GM12891 (cell line): ENCODE results near the gene MYRF.

Experiments used
- PAX5 ChIP-seq: IDR thresholded peaks from 2 replicates; pipeline ENCODE4 v1.6.1; 2011; ENCODE audit warnings: low read length, moderate library complexity, mild to moderate bottlenecking; ENCODE audit not compliant: insufficient read depth, severe bottlenecking
- POLR2A ChIP-seq: IDR thresholded peaks from 2 replicates; pipeline ENCODE4 v1.6.1; 2011; ENCODE audit warnings: low read depth, low read length, control low read depth
- POLR2AphosphoS5 ChIP-seq: IDR thresholded peaks from 2 replicates; pipeline ENCODE4 v1.6.1; 2011; ENCODE audit warnings: low read depth, low read length, control low read depth
- TAF1 ChIP-seq: IDR thresholded peaks from 2 replicates; pipeline ENCODE4 v1.6.1; 2011; ENCODE audit warnings: low read depth, low read length, control low read depth

DNA sequence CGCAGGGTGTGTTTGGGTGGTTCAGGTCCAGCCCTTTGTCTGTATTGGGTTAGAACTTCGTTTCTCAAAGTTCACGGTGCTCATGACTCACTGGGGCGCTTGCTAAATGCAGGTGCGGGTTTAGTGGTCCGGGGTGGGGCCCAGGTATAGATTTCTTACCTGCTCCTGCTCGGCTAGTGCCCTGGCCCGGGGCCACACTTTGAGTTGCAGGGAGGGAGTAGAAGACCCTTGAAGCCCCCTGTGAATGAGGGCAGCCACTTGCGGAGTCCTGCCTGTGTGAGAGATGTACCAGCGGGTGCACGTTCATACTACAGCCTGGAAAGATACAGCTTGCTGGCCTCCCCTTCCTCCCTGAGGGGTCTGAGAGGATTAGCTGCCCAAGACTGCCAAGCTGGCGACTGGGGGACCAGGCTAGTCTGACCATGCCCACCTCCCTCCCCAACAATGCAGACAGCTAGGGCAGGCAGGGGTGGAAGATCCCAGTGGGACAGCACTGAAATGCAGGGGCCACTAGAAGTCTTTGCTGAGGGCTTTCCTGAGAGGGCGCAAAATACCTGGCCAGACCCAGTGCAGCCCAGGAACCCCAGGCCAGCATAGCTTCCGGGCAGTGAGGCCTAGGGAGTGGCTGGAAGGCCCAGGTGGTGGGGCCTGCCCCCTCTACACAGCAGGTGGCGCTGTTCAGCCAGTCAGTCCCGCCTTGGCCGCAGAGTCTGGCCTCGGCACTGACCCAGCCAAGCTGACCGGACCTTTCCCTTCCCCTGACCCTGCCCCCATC lies 5.1 kb upstream of the MYRF start:
- TF ChIP-seq POLR2A (no peak), POLR2AphosphoS5 (no peak), PAX5 (no peak), TAF1 (no peak)
